KOPT-K1 (cell line): ENCODE measurements around the gene PSMD13.
A peak's percentile ranks its signal among the peaks of the same experiment; 100 is the strongest.
"Not testable (repeated sequence)": the region's sequence is repeated elsewhere in the genome, so short reads cannot be mapped to it uniquely, and the experiment has no call there.

Source experiments
- H3K27ac ChIP-seq: fragments of 200-600 bp; sonication (generic); 2 replicates; pipeline ENCODE4 v1.5.1; 2016; ENCODE audit warnings: antibody characterized with exemption, mild to moderate bottlenecking, low read depth, low read length; ENCODE audit not compliant: poor library complexity, severe bottlenecking
- H3K36me3 ChIP-seq: fragments of 200-600 bp; sonication (generic); 2 replicates; pipeline ENCODE4 v1.5.1; 2017; ENCODE audit warnings: antibody characterized with exemption, mild to moderate bottlenecking, low read length, moderate library complexity; ENCODE audit not compliant: insufficient read depth
- H3K9me3 ChIP-seq: fragments of 200-600 bp; sonication (generic); 2 replicates; pipeline ENCODE4 v1.5.1; 2017; ENCODE audit warnings: antibody characterized with exemption, low read length, mild to moderate bottlenecking; ENCODE audit not compliant: insufficient read depth, poor library complexity, severe bottlenecking

PSMD13 gene

GRCh38 chr11:236774-237767, at the start of gene PSMD13:
TSS of gene PSMD13 (plus strand) at chr11:236976. CDS start at chr11:237050, 74 bp downstream.
- Histone ChIP-seq H3K9me3 (no peaks in the 10 kb centered on the region), H3K27ac (peak within 1 kb of the TSS; percentile 85), H3K36me3 (peaks cover 37% of the 10 kb centered on the region)

- H3K9me3 ChIP-seq, H3K27ac ChIP-seq, H3K36me3 ChIP-seq: not testable (repeated sequence)
Measured at GRCh38 chr11:189200-189783, 47.5 kb upstream of the PSMD13 start.

- H3K27ac ChIP-seq, H3K36me3 ChIP-seq, H3K9me3 ChIP-seq: not testable (repeated sequence)
Measured at GRCh38 chr11:189843-190311, 46.9 kb upstream of the PSMD13 start.

- H3K27ac ChIP-seq, H3K9me3 ChIP-seq, H3K36me3 ChIP-seq: not testable (repeated sequence)
Measured at GRCh38 chr11:190546-190945, 46.2 kb upstream of the PSMD13 start.

GRCh38 chr11:191490-192478, 45.0 kb upstream of the PSMD13 start:
- not testable (repeated sequence) for H3K9me3 ChIP-seq, H3K27ac ChIP-seq, H3K36me3 ChIP-seq

- not testable (repeated sequence) for H3K27ac ChIP-seq, H3K36me3 ChIP-seq, H3K9me3 ChIP-seq
Measured at GRCh38 chr11:192674-193128, 44.1 kb upstream of the PSMD13 start, which contains the start of gene SCGB1C1. TSS of gene SCGB1C1 (plus strand) at chr11:193078. CDS start at chr11:193100, 22 bp downstream.

- H3K27ac ChIP-seq, H3K36me3 ChIP-seq, H3K9me3 ChIP-seq: not testable (repeated sequence)
Measured at GRCh38 chr11:193481-193880, 43.3 kb upstream of the PSMD13 start.

- Histone ChIP-seq H3K9me3 (no peaks in the 10 kb centered on the region), H3K27ac (no peak overlapping the region)
Measured at GRCh38 chr11:196786-197731, 39.7 kb upstream of the PSMD13 start.

GRCh38 chr11:197741-198235, 39.0 kb upstream of the PSMD13 start:
- H3K27ac ChIP-seq, result no peak overlapping the region
- peaks cover under 1% of the 10 kb centered on the region; the same call in 1 of the 2 replicates for H3K36me3 ChIP-seq
- no peaks in the 10 kb centered on the region for H3K9me3 ChIP-seq

More at GRCh38 chr11:196786-197731, 39.7 kb upstream of the PSMD13 start:
- H3K36me3 ChIP-seq, result no peaks in the 10 kb centered on the region; the same call in 1 of the 2 replicates

GRCh38 chr11:198236-198806, 38.5 kb upstream of the PSMD13 start:
- Histone ChIP-seq H3K9me3 (no peaks in the 10 kb centered on the region), H3K36me3 (peaks cover 6% of the 10 kb centered on the region; the same call in 1 of the 2 replicates), H3K27ac (no peak overlapping the region)

- Histone ChIP-seq H3K36me3 (peaks cover 13% of the 10 kb centered on the region; the same call in 1 of the 2 replicates), H3K27ac (no peak overlapping the region), H3K9me3 (no peaks in the 10 kb centered on the region)
Measured at GRCh38 chr11:199004-199581, 37.7 kb upstream of the PSMD13 start.

GRCh38 chr11:199782-200181, 37.0 kb upstream of the PSMD13 start:
- Histone ChIP-seq H3K27ac (no peak overlapping the region), H3K36me3 (peaks cover 20% of the 10 kb centered on the region; the same call in 1 of the 2 replicates), H3K9me3 (no peaks in the 10 kb centered on the region)
